Natural killer cell treated with Interleukin-12 subunit alpha and Interleukin-12 subunit beta and Interleukin-15 and Interleukin-18, amount 100 ng/mL, for 72 hours (primary cell): ENCODE measurements around the gene PALLD. TPM values are rescaled to one million over a fixed set of nuclear protein-coding genes. Genes with fewer than 3 reads are reported as not detected.

ENCODE experiments used
- ATAC-seq, 2 donors: fragments of 150-1000 bp; cut with Tn5 transposase in 1 of 2; sonication (Bioruptor Pico), chemical (Tn5 transposase) in 1 of 2; 2 replicates each; pipeline ENCODE4 v1.10.0; 2021
- DNase-seq: peaks from one replicate; pipeline ENCODE4 v3.0.0; 2022; ENCODE audit warnings: low spot score
- H3K27ac Mint-ChIP-seq, 2 donors: 1 replicate in 1 of 2; 2 replicates in 1 of 2; pipeline ENCODE4 v1.8.0; 2022; ENCODE audit warnings: mixed read lengths in 2 of 2, mild to moderate bottlenecking in 1 of 2, moderate library complexity in 1 of 2
- H3K27me3 Mint-ChIP-seq, 2 donors: 1 replicate in 1 of 2; 2 replicates in 1 of 2; pipeline ENCODE4 v1.8.0; 2022; ENCODE audit warnings: mixed read lengths in 2 of 2
- H3K36me3 Mint-ChIP-seq: one replicate; pipeline ENCODE4 v1.8.0; 2022; ENCODE audit warnings: mixed read lengths
- H3K4me1 Mint-ChIP-seq, 2 donors: 1 replicate in 1 of 2; 2 replicates in 1 of 2; pipeline ENCODE4 v1.8.0; 2022; ENCODE audit warnings: low read depth in 2 of 2, mixed read lengths in 2 of 2, mild to moderate bottlenecking in 1 of 2
- H3K4me3 Mint-ChIP-seq: one replicate; pipeline ENCODE4 v1.8.0; 2022; ENCODE audit warnings: mixed read lengths
- H3K9me3 Mint-ChIP-seq: 2 replicates; pipeline ENCODE4 v1.8.0; 2022; ENCODE audit warnings: mixed read lengths
- total RNA-seq, 2 donors: library from RNA; stranded (reverse); gene quantifications; one replicate each; pipeline ENCODE4 v1.2.3, GENCODE V29; 2022

PALLD gene
- total RNA-seq, 2 donors from 2014 or later, result 0.52 to 11.0 TPM

DNA sequence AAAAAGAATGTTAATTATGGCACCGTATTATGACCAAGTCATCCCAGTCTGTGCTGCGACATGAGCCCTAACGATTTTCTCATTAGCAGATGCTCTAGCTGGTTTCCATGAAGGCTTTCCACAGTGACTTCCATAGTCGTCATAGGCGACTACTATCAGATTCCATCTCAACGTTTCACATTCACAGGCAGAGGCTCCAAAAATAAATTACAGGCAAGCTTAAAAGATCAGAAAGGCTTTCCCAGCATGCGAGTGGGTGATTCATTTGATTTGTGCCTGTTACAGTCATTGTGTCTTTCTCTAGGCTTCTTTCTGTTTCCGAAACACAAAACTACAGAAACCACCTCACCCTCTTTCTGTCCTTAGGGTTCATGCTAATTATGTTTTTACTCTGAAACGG, 43.2 kb downstream of the PALLD start:
- H3K27me3 Mint-ChIP-seq, result peaks cover 7 to 9% of the 10 kb centered on the region in 2 donors
- H3K27ac Mint-ChIP-seq, result no peak overlapping the region
- no peaks in the 10 kb centered on the region for H3K4me1 Mint-ChIP-seq
- H3K9me3 Mint-ChIP-seq, result no peaks in the 10 kb centered on the region
- DNase-seq, result no peak
- H3K36me3 Mint-ChIP-seq, result no peaks in the 10 kb centered on the region
- no peak overlapping the region for H3K4me3 Mint-ChIP-seq
- no peak for ATAC-seq

DNA sequence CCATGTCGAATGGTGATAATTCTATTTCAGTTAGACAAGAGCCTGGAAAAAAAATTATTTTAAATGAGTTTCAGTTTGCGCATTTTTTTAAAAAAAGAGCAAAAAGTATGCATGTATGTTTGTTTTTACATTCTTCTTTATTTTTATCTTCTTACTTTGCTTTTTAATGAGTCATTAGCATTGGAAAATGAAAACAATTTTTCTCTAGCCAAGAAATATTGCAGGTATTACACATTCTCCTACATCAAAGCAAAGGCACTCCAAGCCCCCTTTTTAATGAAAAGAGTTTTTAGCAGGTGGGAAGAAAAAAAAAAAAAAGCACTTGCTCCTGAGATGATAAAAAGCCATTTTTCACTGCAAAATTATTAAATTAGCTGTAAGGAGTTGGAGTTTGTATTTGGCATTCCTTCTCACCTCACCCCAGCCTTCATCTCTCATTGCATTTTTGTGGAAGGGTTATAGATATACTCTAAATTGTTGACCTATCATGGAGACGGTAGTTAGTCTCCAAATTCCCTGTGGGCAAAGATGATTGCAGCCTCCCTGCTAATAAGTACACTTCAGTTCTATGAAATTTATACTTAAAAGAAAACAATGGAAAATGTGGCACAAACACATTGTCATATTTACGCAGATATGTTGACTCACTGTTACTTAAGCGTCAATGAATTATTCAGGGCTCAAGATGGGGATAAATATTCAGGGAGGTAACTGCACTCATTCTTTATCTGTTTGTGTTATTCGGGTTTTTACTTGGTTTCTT, 43.8 kb downstream of the PALLD start:
- Mint-ChIP-seq H3K9me3 (no peaks in the 10 kb centered on the region), H3K27me3 (peaks cover 11 to 13% of the 10 kb centered on the region in 2 donors), H3K36me3 (no peaks in the 10 kb centered on the region), H3K4me3 (no peak overlapping the region), H3K27ac (no peak overlapping the region), H3K4me1 (no peaks in the 10 kb centered on the region)
- ATAC-seq (no peak), DNase-seq (no peak)

- ATAC-seq, result no peak
- Mint-ChIP-seq H3K9me3 (no peaks in the 10 kb centered on the region), H3K4me3 (no peak overlapping the region)
Measured at GRCh38 chr4:168541266-168541953, 44.6 kb downstream of the PALLD start.

DNA sequence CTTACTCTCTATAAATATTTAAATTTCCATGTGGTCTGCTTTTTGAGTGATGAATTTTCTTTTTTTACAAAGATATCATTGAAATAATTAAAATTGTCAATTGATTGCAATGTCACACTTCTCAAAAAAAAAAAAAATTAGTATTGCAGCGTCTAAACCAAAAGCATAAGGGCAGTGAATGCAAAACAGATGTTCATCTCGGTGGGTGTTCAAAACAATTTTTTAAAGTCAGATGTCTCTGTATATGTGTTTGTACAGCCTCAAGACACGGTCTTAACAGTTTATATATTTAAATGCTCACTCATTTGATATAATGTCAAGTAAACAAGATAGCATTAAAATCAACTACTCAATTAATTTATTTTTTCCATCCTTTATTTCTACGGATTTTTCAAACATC, 52.3 kb downstream of the PALLD start:
- Mint-ChIP-seq H3K27ac (no peak overlapping the region), H3K27me3 (peaks cover 12 to 14% of the 10 kb centered on the region in 2 donors), H3K36me3 (no peaks in the 10 kb centered on the region), H3K4me3 (no peak overlapping the region), H3K4me1 (no peaks in the 10 kb centered on the region), H3K9me3 (no peaks in the 10 kb centered on the region)
- ATAC-seq (no peak), DNase-seq (no peak)

More at GRCh38 chr4:168541266-168541953, 44.6 kb downstream of the PALLD start:
- H3K4me1 Mint-ChIP-seq, result no peaks in the 10 kb centered on the region
- no peak for DNase-seq
- peaks cover 11 to 14% of the 10 kb centered on the region in 2 donors for H3K27me3 Mint-ChIP-seq
- H3K36me3 Mint-ChIP-seq, result no peaks in the 10 kb centered on the region
- H3K27ac Mint-ChIP-seq, result no peak overlapping the region

DNA sequence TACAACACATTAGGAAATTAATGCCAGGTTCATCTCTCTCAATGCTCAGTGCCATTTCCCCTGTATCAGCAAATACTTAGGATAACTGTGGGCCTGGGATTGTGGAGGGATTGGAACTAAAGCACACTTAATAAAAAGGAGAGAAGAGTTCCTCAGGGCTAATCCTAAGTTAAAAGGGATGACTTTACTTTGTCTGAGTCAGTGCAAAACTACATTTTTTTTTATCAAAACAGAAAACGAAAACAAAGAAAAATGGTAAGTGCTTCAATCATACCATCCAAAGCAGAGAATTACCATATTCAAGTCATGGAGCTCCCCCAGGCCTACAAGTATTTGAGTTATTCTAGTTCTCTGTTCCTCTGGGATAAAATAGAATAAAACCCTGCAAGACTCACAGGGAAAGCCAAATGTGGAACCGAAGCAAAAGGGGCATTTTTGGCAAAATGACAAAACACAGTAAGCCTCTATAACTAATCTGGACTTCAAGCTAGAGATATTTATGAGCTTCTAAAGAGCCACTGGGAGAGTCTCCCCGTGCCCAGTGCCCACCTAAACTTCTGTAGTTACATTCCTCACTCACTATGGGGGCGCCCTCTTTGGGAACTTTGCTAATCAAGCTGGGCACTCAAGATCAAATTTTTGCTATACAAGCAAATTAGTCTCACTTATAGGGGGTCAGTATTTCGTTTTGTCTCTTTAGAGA, 53.4 kb downstream of the PALLD start:
- Mint-ChIP-seq H3K4me1 (no peaks in the 10 kb centered on the region), H3K27ac (no peak overlapping the region), H3K36me3 (no peaks in the 10 kb centered on the region), H3K4me3 (no peak overlapping the region), H3K27me3 (peaks cover 11 to 16% of the 10 kb centered on the region in 2 donors), H3K9me3 (no peaks in the 10 kb centered on the region)
- ATAC-seq, result no peak
- no peak for DNase-seq

GRCh38 chr4:168551211-168551610, 54.4 kb downstream of the PALLD start:
- no peaks in the 10 kb centered on the region for H3K4me1 Mint-ChIP-seq
- DNase-seq (no peak), ATAC-seq (no peak)
- no peak overlapping the region for H3K4me3 Mint-ChIP-seq
- H3K27ac Mint-ChIP-seq, result no peak overlapping the region
- H3K36me3 Mint-ChIP-seq, result no peaks in the 10 kb centered on the region
- H3K9me3 Mint-ChIP-seq, result no peaks in the 10 kb centered on the region
- H3K27me3 Mint-ChIP-seq, result peaks cover under 1 to 9% of the 10 kb centered on the region in 2 donors

GRCh38 chr4:168551945-168552695, 55.3 kb downstream of the PALLD start:
- Mint-ChIP-seq H3K4me1 (no peaks in the 10 kb centered on the region), H3K27ac (no peak overlapping the region), H3K36me3 (no peaks in the 10 kb centered on the region), H3K4me3 (no peak overlapping the region), H3K9me3 (no peaks in the 10 kb centered on the region), H3K27me3 (peaks cover 1 to 10% of the 10 kb centered on the region in 2 donors)
- ATAC-seq, result no peak
- no peak for DNase-seq

- H3K9me3 Mint-ChIP-seq, result no peaks in the 10 kb centered on the region
- ATAC-seq (no peak), DNase-seq (no peak)
- no peak overlapping the region for H3K27ac Mint-ChIP-seq
- H3K4me1 Mint-ChIP-seq, result no peaks in the 10 kb centered on the region
- no peak overlapping the region for H3K4me3 Mint-ChIP-seq
- no peaks in the 10 kb centered on the region for H3K36me3 Mint-ChIP-seq
- peaks cover 15 to 17% of the 10 kb centered on the region in 2 donors for H3K27me3 Mint-ChIP-seq
Measured at GRCh38 chr4:168553714-168554370, 57.0 kb downstream of the PALLD start.

GRCh38 chr4:168555437-168555836, 58.6 kb downstream of the PALLD start:
- DNase-seq, result no peak
- Mint-ChIP-seq H3K27me3 (peaks cover 19 to 22% of the 10 kb centered on the region in 2 donors), H3K27ac (no peak overlapping the region), H3K4me1 (no peaks in the 10 kb centered on the region), H3K36me3 (no peaks in the 10 kb centered on the region), H3K9me3 (no peaks in the 10 kb centered on the region), H3K4me3 (no peak overlapping the region)
- ATAC-seq, result no peak

DNA sequence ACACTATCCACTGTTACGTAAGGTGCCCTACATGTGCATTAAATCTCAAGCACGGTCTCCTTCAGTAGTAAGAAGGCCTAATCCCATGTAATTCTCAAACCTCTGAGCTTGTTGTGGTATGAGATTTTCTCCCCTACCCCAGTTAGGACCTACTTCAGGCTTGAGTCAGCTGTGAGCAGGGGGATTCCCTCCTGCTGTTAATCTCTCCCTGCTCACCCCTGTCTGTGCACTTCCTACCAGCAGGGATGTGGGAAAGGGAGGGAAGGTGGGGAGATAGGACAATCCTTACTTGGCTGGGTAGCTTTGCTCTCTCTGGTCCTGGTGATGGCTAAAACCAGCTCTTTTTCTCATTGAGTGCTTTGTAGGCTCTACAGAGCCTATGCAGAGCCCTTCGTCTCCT, 60.8 kb downstream of the PALLD start:
- peak in 1 of 2 donors; percentile 32 for ATAC-seq
- H3K36me3 Mint-ChIP-seq, result no peaks in the 10 kb centered on the region
- H3K27ac Mint-ChIP-seq, result no peak overlapping the region
- H3K9me3 Mint-ChIP-seq, result no peaks in the 10 kb centered on the region
- H3K27me3 Mint-ChIP-seq, result peaks cover 26 to 27% of the 10 kb centered on the region in 2 donors
- H3K4me3 Mint-ChIP-seq, result no peak overlapping the region
- DNase-seq, result no peak
- no peaks in the 10 kb centered on the region for H3K4me1 Mint-ChIP-seq

DNA sequence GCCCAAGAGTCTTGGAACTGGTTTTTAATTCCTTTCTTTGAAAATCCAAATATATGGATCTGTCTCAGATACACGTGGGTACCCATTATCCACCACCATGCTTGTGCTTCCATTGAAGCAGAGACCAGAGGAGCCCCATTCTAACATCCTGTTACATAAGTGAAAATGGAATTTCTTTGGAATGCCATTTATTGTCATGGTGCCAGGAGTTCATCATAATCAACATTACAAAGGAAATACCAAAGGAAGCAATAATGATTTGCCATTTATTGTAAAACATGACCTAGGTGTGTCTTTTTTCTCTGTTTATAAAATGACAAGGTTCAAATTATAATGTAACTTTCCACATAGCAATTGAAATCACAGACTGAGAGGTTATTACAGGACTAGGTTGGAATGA, 61.7 kb downstream of the PALLD start:
- H3K4me3 Mint-ChIP-seq, result no peak overlapping the region
- H3K27ac Mint-ChIP-seq, result no peak overlapping the region
- H3K36me3 Mint-ChIP-seq, result no peaks in the 10 kb centered on the region
- H3K4me1 Mint-ChIP-seq, result no peaks in the 10 kb centered on the region
- peaks cover 27 to 32% of the 10 kb centered on the region in 2 donors for H3K27me3 Mint-ChIP-seq
- H3K9me3 Mint-ChIP-seq, result no peaks in the 10 kb centered on the region
- ATAC-seq (no peak), DNase-seq (no peak)

GRCh38 chr4:168560184-168561180, 63.6 kb downstream of the PALLD start:
- no peak for ATAC-seq
- Mint-ChIP-seq H3K4me1 (no peaks in the 10 kb centered on the region), H3K36me3 (no peaks in the 10 kb centered on the region), H3K9me3 (no peaks in the 10 kb centered on the region), H3K27me3 (peaks cover 26 to 37% of the 10 kb centered on the region in 2 donors), H3K4me3 (no peak overlapping the region), H3K27ac (no peak overlapping the region)
- no peak for DNase-seq
